ENCODE results near the gene GRIN3A. TPM values are rescaled to one million over a fixed set of nuclear protein-coding genes. Genes with fewer than 3 reads are reported as not detected.
"Not testable (repeated sequence)": the region's sequence is repeated elsewhere in the genome, so short reads cannot be mapped to it uniquely, and the experiment has no call there.

GRIN3A gene
- polyA plus RNA-seq, 3 donors = 1.9 to 3.2 (median 2.3) TPM

- DNase-seq (ENCODE audit: low read depth in 3 of 3, low spot score in 2 of 3) = no peak
Measured at GRCh38 chr9:101635473-101635872, 103.0 kb downstream of the GRIN3A start.

GRCh38 chr9:101634741-101635409 is 103.6 kb downstream of the GRIN3A start:
- no peak for DNase-seq (ENCODE audit: low read depth in 3 of 3, low spot score in 2 of 3)

- DNase-seq (ENCODE audit: low read depth in 3 of 3, low spot score in 2 of 3) = no peak
Measured at GRCh38 chr9:101632611-101633010, 105.8 kb downstream of the GRIN3A start.

GRCh38 chr9:101631892-101632291 is 106.6 kb downstream of the GRIN3A start:
- no peak for DNase-seq (ENCODE audit: low read depth in 3 of 3, low spot score in 2 of 3)

- no peak for DNase-seq (ENCODE audit: low read depth in 3 of 3, low spot score in 2 of 3)
Measured at GRCh38 chr9:101629636-101630035, 108.8 kb downstream of the GRIN3A start.

- DNase-seq (ENCODE audit: low read depth in 3 of 3, low spot score in 2 of 3) = peak in 1 of 3 donors; percentile 21
Measured at GRCh38 chr9:101628173-101628572, 110.3 kb downstream of the GRIN3A start.

- no peak for DNase-seq (ENCODE audit: low read depth in 3 of 3, low spot score in 2 of 3)
Measured at GRCh38 chr9:101626295-101626694, 112.2 kb downstream of the GRIN3A start.

- DNase-seq (ENCODE audit: low read depth in 3 of 3, low spot score in 2 of 3) = no peak
Measured at GRCh38 chr9:101625876-101626275, 112.6 kb downstream of the GRIN3A start.

GRCh38 chr9:101620452-101620851 is 118.0 kb downstream of the GRIN3A start:
- DNase-seq (ENCODE audit: low read depth in 3 of 3, low spot score in 2 of 3) = no peak

GRCh38 chr9:101618698-101619097 is 119.7 kb downstream of the GRIN3A start:
- no peak for DNase-seq (ENCODE audit: low read depth in 3 of 3, low spot score in 2 of 3)

GRCh38 chr9:101605547-101605946 is 132.9 kb downstream of the GRIN3A start:
- DNase-seq (ENCODE audit: low read depth in 3 of 3, low spot score in 2 of 3) = no peak

- DNase-seq (ENCODE audit: low read depth in 3 of 3, low spot score in 2 of 3) = no peak
Measured at GRCh38 chr9:101604296-101604695, 134.2 kb downstream of the GRIN3A start.

- peak; percentile 27 to 37 (median 31) for DNase-seq (ENCODE audit: low read depth in 3 of 3, low spot score in 2 of 3)
Measured at GRCh38 chr9:101601904-101602765, 136.3 kb downstream of the GRIN3A start.

- no peak for DNase-seq (ENCODE audit: low read depth in 3 of 3, low spot score in 2 of 3)
Measured at GRCh38 chr9:101594796-101595195, 143.7 kb downstream of the GRIN3A start, which contains the start of gene PPP3R2. Gene PPP3R2 (minus strand): TSS chr9:101594969. CDS start chr9:101594921, 48 bp downstream.

GRCh38 chr9:101593345-101593744 is 145.1 kb downstream of the GRIN3A start:
- no peak for DNase-seq (ENCODE audit: low read depth in 3 of 3, low spot score in 2 of 3)

- no peak for DNase-seq (ENCODE audit: low read depth in 3 of 3, low spot score in 2 of 3)
Measured at GRCh38 chr9:101592788-101593187, 145.7 kb downstream of the GRIN3A start.

GRCh38 chr9:101591787-101592446 is 146.5 kb downstream of the GRIN3A start:
- no peak for DNase-seq (ENCODE audit: low read depth in 3 of 3, low spot score in 2 of 3)

GRCh38 chr9:101590901-101591300 is 147.5 kb downstream of the GRIN3A start:
- DNase-seq (ENCODE audit: low read depth in 3 of 3, low spot score in 2 of 3) = no peak

GRCh38 chr9:101590074-101590473 is 148.4 kb downstream of the GRIN3A start:
- DNase-seq (ENCODE audit: low read depth in 3 of 3, low spot score in 2 of 3) = not testable (repeated sequence)

GRCh38 chr9:101587332-101588043 is 151.0 kb downstream of the GRIN3A start:
- DNase-seq (ENCODE audit: low read depth in 3 of 3, low spot score in 2 of 3) = no peak

GRCh38 chr9:101586651-101587050 is 151.8 kb downstream of the GRIN3A start:
- DNase-seq (ENCODE audit: low read depth in 3 of 3, low spot score in 2 of 3) = no peak

Data from right renal cortex interstitium (tissue), 3 donors.